ENCODE measurements around the gene COLEC11. TPM values are rescaled to one million over a fixed set of nuclear protein-coding genes. Genes with fewer than 3 reads are reported as not detected.

Gene COLEC11
- total RNA-seq, 1 donor from 2014 or later = not detected

DNA sequence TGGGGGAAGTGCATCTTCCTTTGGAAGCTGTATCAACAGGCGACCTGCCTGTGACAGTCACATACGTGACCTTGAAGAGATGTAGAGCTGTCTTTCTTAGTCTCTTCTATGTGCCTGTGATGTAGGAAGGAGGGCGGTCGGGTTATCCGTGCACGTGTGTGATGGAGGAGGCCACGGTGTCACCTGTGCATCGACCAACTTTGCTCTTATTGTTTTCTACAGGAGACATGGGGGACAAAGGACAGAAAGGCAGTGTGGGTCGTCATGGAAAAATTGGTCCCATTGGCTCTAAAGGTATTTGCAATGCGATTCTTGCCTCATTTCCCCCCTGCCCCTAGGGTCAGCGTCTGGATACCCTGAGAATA is 42.4 kb downstream of the COLEC11 start:
- Mint-ChIP-seq H3K9me3 (ENCODE audit: low read depth) (no peaks in the 10 kb centered on the region), H3K27ac (no peak overlapping the region), H3K27me3 (peaks cover 24% of the 10 kb centered on the region), H3K36me3 (ENCODE audit: insufficient read depth) (no peaks in the 10 kb centered on the region), H3K4me1 (ENCODE audit: low read depth) (no peaks in the 10 kb centered on the region), H3K4me3 (ENCODE audit: low read depth) (no peak overlapping the region)
- TF ChIP-seq, protein P1, sequence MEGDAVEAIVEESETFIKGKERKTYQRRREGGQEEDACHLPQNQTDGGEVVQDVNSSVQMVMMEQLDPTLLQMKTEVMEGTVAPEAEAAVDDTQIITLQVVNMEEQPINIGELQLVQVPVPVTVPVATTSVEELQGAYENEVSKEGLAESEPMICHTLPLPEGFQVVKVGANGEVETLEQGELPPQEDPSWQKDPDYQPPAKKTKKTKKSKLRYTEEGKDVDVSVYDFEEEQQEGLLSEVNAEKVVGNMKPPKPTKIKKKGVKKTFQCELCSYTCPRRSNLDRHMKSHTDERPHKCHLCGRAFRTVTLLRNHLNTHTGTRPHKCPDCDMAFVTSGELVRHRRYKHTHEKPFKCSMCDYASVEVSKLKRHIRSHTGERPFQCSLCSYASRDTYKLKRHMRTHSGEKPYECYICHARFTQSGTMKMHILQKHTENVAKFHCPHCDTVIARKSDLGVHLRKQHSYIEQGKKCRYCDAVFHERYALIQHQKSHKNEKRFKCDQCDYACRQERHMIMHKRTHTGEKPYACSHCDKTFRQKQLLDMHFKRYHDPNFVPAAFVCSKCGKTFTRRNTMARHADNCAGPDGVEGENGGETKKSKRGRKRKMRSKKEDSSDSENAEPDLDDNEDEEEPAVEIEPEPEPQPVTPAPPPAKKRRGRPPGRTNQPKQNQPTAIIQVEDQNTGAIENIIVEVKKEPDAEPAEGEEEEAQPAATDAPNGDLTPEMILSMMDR (IDR thresholded peaks at IDR 0.05; ENCODE audit: unreplicated experiment) = no peak
- DNase-seq (ENCODE audit: low spot score, unreplicated experiment) = no peak

DNA sequence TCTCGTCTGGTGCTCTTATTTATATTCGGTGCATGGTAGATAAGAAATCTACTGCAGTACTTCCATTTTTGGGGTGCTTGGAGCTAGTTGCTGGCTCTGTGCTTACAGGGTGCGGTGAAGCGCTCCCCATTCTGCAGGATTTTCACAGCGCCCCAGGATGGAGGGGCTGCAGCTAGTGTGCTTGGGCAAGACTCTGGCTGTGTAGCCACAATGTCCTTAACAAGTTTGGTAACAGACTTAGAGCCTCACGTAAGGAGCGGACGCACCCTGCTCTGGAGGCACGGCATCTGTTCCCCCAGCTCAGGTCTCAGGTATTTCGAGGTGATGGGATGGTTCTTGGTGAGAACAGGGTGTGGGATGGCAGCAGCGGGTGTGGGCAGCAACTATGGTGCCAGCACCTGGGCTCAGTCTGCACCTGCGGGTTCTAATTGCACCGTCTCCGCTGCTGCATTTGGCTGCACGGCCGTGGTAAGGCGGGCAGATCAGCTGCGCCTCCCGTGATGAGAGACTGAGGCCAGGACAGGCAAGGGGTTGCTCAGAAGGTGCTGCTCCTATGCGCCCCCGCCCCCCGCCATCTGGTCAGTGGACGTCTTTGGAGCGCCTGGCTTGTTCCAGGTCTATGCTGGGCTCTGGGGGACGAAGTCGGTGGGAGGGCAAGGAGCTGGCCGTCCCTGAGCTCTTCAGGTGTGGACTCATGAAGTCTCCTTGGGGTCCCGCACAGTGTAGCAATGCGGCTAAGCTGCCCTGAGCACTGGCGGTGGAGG is 43.0 kb downstream of the COLEC11 start:
- Mint-ChIP-seq H3K27me3 (peaks cover 24% of the 10 kb centered on the region), H3K36me3 (ENCODE audit: insufficient read depth) (no peaks in the 10 kb centered on the region), H3K4me3 (ENCODE audit: low read depth) (no peak overlapping the region), H3K27ac (no peak overlapping the region), H3K4me1 (ENCODE audit: low read depth) (no peaks in the 10 kb centered on the region), H3K9me3 (ENCODE audit: low read depth) (no peaks in the 10 kb centered on the region)
- no peak for DNase-seq (ENCODE audit: low spot score, unreplicated experiment)
- TF ChIP-seq, protein P1 (IDR thresholded peaks at IDR 0.05; ENCODE audit: unreplicated experiment) = no peak

DNA sequence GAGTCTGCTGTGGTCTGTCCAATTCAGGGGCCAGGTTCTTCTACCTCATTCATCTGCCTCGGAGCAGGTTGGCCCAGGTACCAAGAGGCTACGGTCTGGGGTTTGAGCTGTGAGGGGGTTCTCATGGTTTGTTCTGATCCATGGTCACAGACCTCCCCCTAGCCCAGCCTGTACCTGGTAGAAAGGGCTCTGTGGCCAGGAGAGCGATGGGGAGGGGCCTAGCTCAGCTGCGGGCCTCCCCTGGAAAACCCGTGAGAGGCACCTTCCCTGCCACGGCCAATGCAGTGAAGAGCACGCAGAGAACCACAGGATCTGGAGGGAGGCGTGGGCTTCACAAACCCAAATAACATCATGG is 43.5 kb downstream of the COLEC11 start:
- Mint-ChIP-seq H3K27me3 (peaks cover 19% of the 10 kb centered on the region), H3K9me3 (ENCODE audit: low read depth) (no peaks in the 10 kb centered on the region), H3K27ac (no peak overlapping the region), H3K36me3 (ENCODE audit: insufficient read depth) (no peaks in the 10 kb centered on the region), H3K4me1 (ENCODE audit: low read depth) (no peaks in the 10 kb centered on the region), H3K4me3 (ENCODE audit: low read depth) (no peak overlapping the region)
- no peak for DNase-seq (ENCODE audit: low spot score, unreplicated experiment)
- TF ChIP-seq, protein P1 (IDR thresholded peaks at IDR 0.05; ENCODE audit: unreplicated experiment) = no peak

DNA sequence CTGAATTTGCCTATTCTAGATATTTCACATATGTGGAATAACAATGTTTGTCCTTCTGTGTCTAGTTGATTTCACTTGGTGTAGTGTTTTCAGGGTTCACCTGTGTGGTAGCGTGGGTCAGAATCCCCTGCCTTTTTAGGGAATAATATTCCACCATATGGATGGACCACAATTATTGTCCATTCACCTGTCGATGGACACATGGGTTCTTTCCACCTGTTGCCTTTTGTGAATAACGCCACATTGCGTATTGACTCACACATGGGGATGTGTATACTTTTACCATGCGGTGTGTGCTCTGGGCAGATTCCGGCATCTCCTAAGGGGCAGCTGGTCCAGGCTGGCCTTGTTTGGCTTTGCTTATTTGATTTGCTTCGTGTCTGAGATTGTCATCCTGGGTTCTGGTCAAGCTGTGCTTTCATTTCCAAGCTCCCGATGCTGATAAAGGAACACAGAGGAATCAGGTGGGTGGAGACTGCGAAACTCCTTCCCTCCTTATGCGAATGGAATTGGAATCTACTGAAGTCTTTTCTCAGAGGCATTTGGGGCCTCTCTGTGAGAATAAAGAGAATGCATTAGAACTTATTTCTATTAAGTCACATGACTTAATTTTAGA is 44.2 kb downstream of the COLEC11 start:
- Mint-ChIP-seq H3K4me1 (ENCODE audit: low read depth) (no peaks in the 10 kb centered on the region), H3K36me3 (ENCODE audit: insufficient read depth) (no peaks in the 10 kb centered on the region), H3K4me3 (ENCODE audit: low read depth) (no peak overlapping the region), H3K27me3 (peaks cover 16% of the 10 kb centered on the region), H3K9me3 (ENCODE audit: low read depth) (no peaks in the 10 kb centered on the region), H3K27ac (no peak overlapping the region)
- TF ChIP-seq, protein P1 (IDR thresholded peaks at IDR 0.05; ENCODE audit: unreplicated experiment) = no peak
- DNase-seq (ENCODE audit: low spot score, unreplicated experiment) = no peak

DNA sequence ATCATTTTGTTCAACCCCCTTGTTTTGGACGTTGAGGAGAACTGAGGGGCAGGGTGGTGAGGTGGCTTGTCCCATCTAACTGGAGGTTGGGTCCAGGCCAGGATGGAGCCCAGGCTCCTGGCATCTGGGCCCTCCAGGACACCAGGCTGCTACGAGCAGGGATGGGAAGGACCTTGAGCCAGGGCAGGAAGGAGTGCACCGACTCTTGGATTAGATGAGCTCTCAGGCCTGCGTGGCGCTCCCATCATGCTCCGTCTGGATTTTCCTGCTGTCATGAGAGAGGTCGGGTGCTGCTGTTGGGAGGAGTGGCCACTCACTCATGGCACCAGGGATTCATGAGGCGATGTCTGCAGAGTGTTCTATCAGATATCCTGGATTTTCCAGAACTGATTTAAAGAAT is 44.7 kb downstream of the COLEC11 start:
- Mint-ChIP-seq H3K4me1 (ENCODE audit: low read depth) (no peaks in the 10 kb centered on the region), H3K36me3 (ENCODE audit: insufficient read depth) (no peaks in the 10 kb centered on the region), H3K27ac (no peak overlapping the region), H3K4me3 (ENCODE audit: low read depth) (no peak overlapping the region), H3K9me3 (ENCODE audit: low read depth) (no peaks in the 10 kb centered on the region), H3K27me3 (peaks cover 16% of the 10 kb centered on the region)
- no peak for DNase-seq (ENCODE audit: low spot score, unreplicated experiment)
- TF ChIP-seq, protein P1 (IDR thresholded peaks at IDR 0.05; ENCODE audit: unreplicated experiment) = no peak
